Endothelial cell of umbilical vein (primary cell): ENCODE results near the gene ZNG1A. TPM values are rescaled to one million over a fixed set of nuclear protein-coding genes. Genes with fewer than 3 reads are reported as not detected.

Experiments
- BruUV-seq: library from RNA; stranded (reverse); fragments of 400-500 nt; replicated peaks from 2 replicates; lab custom pipeline; 2021; lab: Mats Ljungman, UMichigan
- CTCF ChIA-PET: fragments of 300-600, 350-600 bp; sonication (Branson Sonifier 250); formaldehyde crosslinking; loops from one replicate; lab custom pipeline; 2021; ENCODE audit warnings: antibody characterized with exemption, inconsistent platforms; lab: Charles Lee
- POLR2A ChIA-PET: fragments of 300-600, 350-600 bp; sonication (Branson Sonifier 250); formaldehyde crosslinking; loops from one replicate; lab custom pipeline; 2021; ENCODE audit warnings: antibody characterized with exemption, inconsistent platforms; lab: Charles Lee
- DNase-seq: peaks from one replicate; pipeline ENCODE4 v3.0.0-alpha.2; 2011; ENCODE audit warnings: low read depth, low spot score
- FAIRE-seq: peaks from 2 replicates; lab custom pipeline; 2011; peaks lifted over from hg19 to GRCh38; lab: Jason Lieb, UNC
- H2AFZ ChIP-seq: 2 replicates; pipeline ENCODE4 v1.6.0; 2012; ENCODE audit warnings: low read depth, low read length, control low read depth, inconsistent platforms
- H3K27ac ChIP-seq: 2 replicates; pipeline ENCODE4 v1.5.1; 2011; ENCODE audit warnings: low read depth, mild to moderate bottlenecking, control low read depth, low read length, moderate library complexity; ENCODE audit not compliant: insufficient read depth
- H3K27me3 ChIP-seq, 2 experiments: 2 replicates each; pipeline versions ENCODE4 v1.6.0 to v1.6.1; 2011; ENCODE audit warnings: low read length in 2 of 2, mixed read lengths in 1 of 2; ENCODE audit not compliant: control insufficient read depth in 2 of 2, insufficient read depth in 2 of 2
- H3K36me3 ChIP-seq, 2 experiments: 2 replicates in 1 of 2; 3 replicates in 1 of 2; pipeline ENCODE4 v1.5.1; 2011; ENCODE audit warnings: low read length in 2 of 2, mild to moderate bottlenecking in 1 of 2, moderate library complexity in 1 of 2; ENCODE audit not compliant: control insufficient read depth in 2 of 2, insufficient read depth in 2 of 2; ENCODE audit errors: extremely low read depth in 1 of 2
- H3K4me1 ChIP-seq: 3 replicates; pipeline ENCODE4 v1.5.1; 2011; ENCODE audit warnings: mild to moderate bottlenecking, low read length; ENCODE audit not compliant: control insufficient read depth, insufficient read depth; ENCODE audit errors: extremely low read depth
- H3K4me2 ChIP-seq: 2 replicates; pipeline ENCODE4 v1.6.1; 2011; ENCODE audit warnings: low read length, control low read depth, mixed read lengths; ENCODE audit not compliant: insufficient read depth
- H3K4me3 ChIP-seq, 3 experiments: fragments of 200-600 bp in 1 of 3; sonication (generic), shearing (Covaris generic) in 1 of 3; replicated peaks in 1 of 3; 2 replicates each; pipeline ENCODE4 v1.5.1; 2011 to 2016; ENCODE audit warnings: control low read depth in 3 of 3, low read length in 3 of 3, mild to moderate bottlenecking in 2 of 3, inconsistent platforms in 1 of 3, low read depth in 1 of 3, moderate library complexity in 1 of 3; ENCODE audit not compliant: insufficient read depth in 1 of 3
- H3K79me2 ChIP-seq: 2 replicates; pipeline ENCODE4 v1.6.0; 2012; ENCODE audit warnings: low read length, inconsistent platforms; ENCODE audit not compliant: control insufficient read depth, insufficient read depth
- H3K9ac ChIP-seq: replicated peaks from 2 replicates; pipeline ENCODE3; 2011; ENCODE audit warnings: low read length, control low read depth; ENCODE audit not compliant: insufficient read depth; ENCODE audit errors: extremely low read depth
- H3K9me1 ChIP-seq: replicated peaks from 3 replicates; pipeline ENCODE4 v1.6.0; 2011; ENCODE audit warnings: mild to moderate bottlenecking, low read length; ENCODE audit not compliant: control insufficient read depth, insufficient read depth; ENCODE audit errors: extremely low read depth
- H3K9me3 ChIP-seq: replicated peaks from 2 replicates; pipeline ENCODE4 v1.5.1; 2012; ENCODE audit warnings: low read length, inconsistent platforms; ENCODE audit not compliant: control insufficient read depth, insufficient read depth
- H4K20me1 ChIP-seq: replicated peaks from 2 replicates; pipeline ENCODE3; 2011; ENCODE audit warnings: mild to moderate bottlenecking, low read length; ENCODE audit not compliant: control insufficient read depth, insufficient read depth; ENCODE audit errors: extremely low read depth
- CTCF ChIP-seq, 2 donors: IDR thresholded peaks; 1 replicate in 1 of 2; 2 replicates in 1 of 2; pipeline ENCODE4 v1.5.1; 2011; ENCODE audit warnings: low read length in 2 of 2, mild to moderate bottlenecking in 2 of 2, moderate library complexity in 2 of 2, control low read depth in 1 of 2, inconsistent platforms in 1 of 2, low read depth in 1 of 2; ENCODE audit not compliant: insufficient read depth in 1 of 2; ENCODE audit errors: extremely low read depth in 1 of 2
- EZH2 ChIP-seq: IDR thresholded peaks from 2 replicates; pipeline ENCODE4 v1.6.1; 2012; ENCODE audit warnings: borderline replicate concordance, low read depth, mild to moderate bottlenecking, moderate library complexity, low read length, inconsistent platforms; ENCODE audit not compliant: severe bottlenecking
- FOS ChIP-seq: IDR thresholded peaks from 2 replicates; pipeline ENCODE4 v1.6.1; 2011; ENCODE audit warnings: mild to moderate bottlenecking, low read length, moderate library complexity, borderline replicate concordance; ENCODE audit not compliant: insufficient read depth
- GATA2 ChIP-seq: IDR thresholded peaks from 2 replicates; pipeline ENCODE4 v1.7.0; 2011; ENCODE audit warnings: low read depth, mild to moderate bottlenecking, moderate library complexity, mixed read lengths, low read length; ENCODE audit not compliant: insufficient read length, insufficient read depth
- JUN ChIP-seq: IDR thresholded peaks from 2 replicates; pipeline ENCODE4 v1.6.1; 2011; ENCODE audit warnings: borderline replicate concordance, low read depth; ENCODE audit not compliant: insufficient read length, insufficient read depth
- MYC ChIP-seq: IDR thresholded peaks from one replicate; pipeline ENCODE4 v1.6.1; 2011; ENCODE audit warnings: mild to moderate bottlenecking, low read depth, low read length
- POLR2A ChIP-seq: IDR thresholded peaks from 2 replicates; pipeline ENCODE4 v1.6.1; 2012; ENCODE audit warnings: low read depth, mild to moderate bottlenecking, control low read depth, low read length
- POLR2AphosphoS5 ChIP-seq: IDR thresholded peaks from 2 replicates; pipeline ENCODE4 v1.6.1; 2012; ENCODE audit warnings: low read depth, mild to moderate bottlenecking, control low read depth, low read length, moderate library complexity; ENCODE audit not compliant: insufficient read depth
- dilution Hi-C: fragments of 300-500 bp; cut with MboI; formaldehyde crosslinking; loops from one replicate; pipeline ENCODE4 v1.15.0; 2019; ENCODE audit warnings: low sequenced_read_pairs; ENCODE audit not compliant: extremely low pct_ligation_motif_present
- intact Hi-C: fragments of 100-400 bp; cut with micrococcal nuclease; formaldehyde crosslinking; loops from one replicate; pipeline ENCODE4 v1.10.0; 2022
- polyA plus RNA-seq, 4 experiments: library from polyadenylated mRNA; depleted of rRNA in 3 of 4; stranded (reverse) in 3 of 4; unstranded in 1 of 4; fragments of >200 nt; gene quantifications; 2 replicates each; pipeline versions ENCODE4 v1.2.1 to v1.2.3, GENCODE V29; 2011 to 2012; ENCODE audit warnings: missing spikeins in 1 of 4
- total RNA-seq: library from RNA; stranded (reverse); gene quantifications from 2 replicates; pipeline ENCODE4 v1.2.3, GENCODE V29; 2021
- TF ChIP-seq, protein P1 (sequence below): IDR thresholded peaks from 2 replicates; pipeline ENCODE4 v1.6.1; 2011; ENCODE audit not compliant: insufficient read depth, insufficient read length

ZNG1A gene
- total and polyA plus RNA-seq, 2 donors (not counting 3 experiments of a cell fraction or from before 2014, with no cell fraction given), result 14.3 to 39.8 TPM

DNA sequence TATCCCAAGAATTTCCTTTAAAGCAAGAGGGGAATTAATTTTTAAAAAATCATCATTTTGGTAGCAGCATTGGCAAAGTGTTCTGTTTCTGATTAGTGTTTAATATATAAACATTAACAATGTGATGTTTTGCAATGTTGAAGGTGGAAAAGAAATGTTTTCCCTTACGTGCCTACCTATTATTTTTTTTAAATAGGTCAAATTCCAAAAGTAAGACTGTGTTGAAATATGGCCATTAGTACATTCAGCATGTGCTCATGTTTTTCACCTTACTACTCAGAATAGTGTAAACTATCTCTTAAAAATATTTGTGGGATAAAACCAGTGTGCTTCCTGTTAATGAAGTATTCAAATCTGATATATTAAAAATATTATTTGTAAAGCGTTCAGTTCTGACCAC, 39.1 kb upstream of the ZNG1A start:
- H4K20me1 ChIP-seq, result no peaks in the 10 kb centered on the region
- ChIA-PET CTCF (no interaction called here), POLR2A (no interaction called here)
- DNase-seq (no peak), FAIRE-seq (no peak)
- H2AFZ ChIP-seq, result no peak overlapping the region
- no peaks in the 10 kb centered on the region for H3K36me3 ChIP-seq
- intact Hi-C loops, result no loop called here
- no peak overlapping the region for H3K9ac ChIP-seq
- dilution Hi-C loops, result no loop called here
- BruUV-seq, result no TSS peak
- H3K79me2 ChIP-seq, result no peaks in the 10 kb centered on the region
- no peak overlapping the region for H3K27ac ChIP-seq
- no peak overlapping the region for H3K4me3 ChIP-seq
- H3K4me1 ChIP-seq, result peaks cover 3% of the 10 kb centered on the region
- H3K9me3 ChIP-seq, result no peaks in the 10 kb centered on the region
- TF ChIP-seq EZH2 (no peak), MYC (no peak), CTCF (IDR thresholded peaks at IDR 0.05; ENCODE audit: extremely low read depth in 1 of 2, insufficient read depth in 1 of 2, low read depth in 1 of 2, low read length in 2 of 2) (no peak), GATA2 (no peak), FOS (no peak), JUN (no peak), POLR2AphosphoS5 (no peak), POLR2A (no peak)
- TF ChIP-seq, protein P1, sequence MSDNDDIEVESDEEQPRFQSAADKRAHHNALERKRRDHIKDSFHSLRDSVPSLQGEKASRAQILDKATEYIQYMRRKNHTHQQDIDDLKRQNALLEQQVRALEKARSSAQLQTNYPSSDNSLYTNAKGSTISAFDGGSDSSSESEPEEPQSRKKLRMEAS, result no peak
- H3K4me2 ChIP-seq, result no peak overlapping the region
- H3K9me1 ChIP-seq, result no peaks in the 10 kb centered on the region
- peaks cover 4 to 29% of the 10 kb centered on the region in 2 experiments for H3K27me3 ChIP-seq
